K562 (cell line): ENCODE measurements around the gene UROD. TPM values are rescaled to one million over a fixed set of nuclear protein-coding genes. Genes with fewer than 3 reads are reported as not detected.

Experiments
- CBFA2T2 ChIP-seq: fragments of 450-650 bp; conservative IDR thresholded peaks from 2 replicates; pipeline ENCODE4 v1.6.1; 2017; ENCODE audit warnings: mild to moderate bottlenecking
- CXXC5 ChIP-seq: fragments of 250-450 bp; sonication (Bioruptor Pico); IDR thresholded peaks from 2 replicates; pipeline ENCODE4 v1.8.0; 2022; ENCODE audit warnings: inconsistent platforms, mild to moderate bottlenecking, moderate library complexity
- ERF ChIP-seq: fragments of 450-650 bp; formaldehyde crosslinking; IDR thresholded peaks from 2 replicates; pipeline ENCODE4 v1.4.0; 2020; ENCODE audit warnings: mild to moderate bottlenecking, mixed read lengths
- SIN3B ChIP-seq: fragments of 450-650 bp; IDR thresholded peaks from 2 replicates; pipeline ENCODE4 v1.6.1; 2017; ENCODE audit warnings: low read depth, mild to moderate bottlenecking, moderate library complexity
- TGIF2 ChIP-seq: sonication (generic); formaldehyde crosslinking; IDR thresholded peaks from 2 replicates; pipeline ENCODE4 v1.8.1; 2022; ENCODE audit warnings: mild to moderate bottlenecking, missing genetic modification reagents, moderate library complexity
- ZKSCAN8 ChIP-seq: fragments of 200-800 bp; sonication (Bioruptor generic); IDR thresholded peaks from 2 replicates; pipeline ENCODE4 v1.6.1; 2016; ENCODE audit warnings: missing genetic modification characterization, missing compliant biosample characterization
- ZNF224 ChIP-seq: sonication (generic); formaldehyde crosslinking; IDR thresholded peaks from 2 replicates; pipeline ENCODE4 v1.8.0; 2022; ENCODE audit warnings: mild to moderate bottlenecking, missing genetic modification reagents
- polyA plus RNA-seq, 8 experiments: library from polyadenylated mRNA; depleted of rRNA in 4 of 8; stranded (reverse) in 5 of 8; unstranded in 3 of 8; fragments of >200 nt; fragmentation: Nextera tagmentation in 2 of 8; fragmentation: Illumina TruSeq in 1 of 8; extraction: Ambion mirVana in 2 of 8; extraction: Trizol in 1 of 8; gene quantifications; 2 replicates each; pipeline versions ENCODE4 v1.2.1 to v1.2.3, GENCODE V29; 2011 to 2014; ENCODE audit warnings: inconsistent platforms in 1 of 8, missing spikeins in 1 of 8
- total RNA-seq, 7 experiments: library from RNA; depleted of rRNA in 6 of 7; stranded (reverse); fragments of >200 nt in 6 of 7; fragmentation: Illumina TruSeq in 2 of 7; extraction: Trizol in 2 of 7; gene quantifications; 2 replicates each; pipeline versions ENCODE4 v1.2.1 to v1.2.3, GENCODE V29; 2011 to 2021; ENCODE audit warnings: low replicate concordance in 1 of 7
- TF ChIP-seq, protein P1 (sequence below): fragments of 450-650 bp; IDR thresholded peaks from 2 replicates; pipeline ENCODE4 v1.6.1; 2017; ENCODE audit warnings: antibody characterized with exemption, mild to moderate bottlenecking
- TF ChIP-seq, protein P2 (sequence below): sonication (generic); formaldehyde crosslinking; IDR thresholded peaks from 2 replicates; pipeline ENCODE4 v1.8.0; 2023; ENCODE audit warnings: missing genetic modification reagents, mild to moderate bottlenecking, borderline replicate concordance
- TF ChIP-seq, protein P3 (sequence below), 3 experiments: fragments of 200-800 bp in 1 of 3; fragments of 250-450 bp in 1 of 3; fragments of 450-650 bp in 1 of 3; sonication (Bioruptor Pico) in 1 of 3; sonication (Bioruptor generic) in 1 of 3; formaldehyde crosslinking in 1 of 3; IDR thresholded peaks; 2 replicates each; pipeline versions ENCODE4 v1.6.1 to v1.8.0; 2016 to 2022; ENCODE audit warnings: mild to moderate bottlenecking in 2 of 3, missing genetic modification characterization in 2 of 3, missing compliant biosample characterization in 1 of 3, moderate library complexity in 1 of 3
- TF ChIP-seq, protein P4 (sequence below): sonication (generic); formaldehyde crosslinking; IDR thresholded peaks from 2 replicates; pipeline ENCODE4 v1.8.1; 2023; ENCODE audit warnings: mild to moderate bottlenecking, missing genetic modification reagents

UROD gene
- total and polyA plus RNA-seq, 9 of the 15 experiments (the other 6 are each of a cell fraction or from before 2014, with no cell fraction given), result 533 to 2,933 (median 1,100) TPM

DNA sequence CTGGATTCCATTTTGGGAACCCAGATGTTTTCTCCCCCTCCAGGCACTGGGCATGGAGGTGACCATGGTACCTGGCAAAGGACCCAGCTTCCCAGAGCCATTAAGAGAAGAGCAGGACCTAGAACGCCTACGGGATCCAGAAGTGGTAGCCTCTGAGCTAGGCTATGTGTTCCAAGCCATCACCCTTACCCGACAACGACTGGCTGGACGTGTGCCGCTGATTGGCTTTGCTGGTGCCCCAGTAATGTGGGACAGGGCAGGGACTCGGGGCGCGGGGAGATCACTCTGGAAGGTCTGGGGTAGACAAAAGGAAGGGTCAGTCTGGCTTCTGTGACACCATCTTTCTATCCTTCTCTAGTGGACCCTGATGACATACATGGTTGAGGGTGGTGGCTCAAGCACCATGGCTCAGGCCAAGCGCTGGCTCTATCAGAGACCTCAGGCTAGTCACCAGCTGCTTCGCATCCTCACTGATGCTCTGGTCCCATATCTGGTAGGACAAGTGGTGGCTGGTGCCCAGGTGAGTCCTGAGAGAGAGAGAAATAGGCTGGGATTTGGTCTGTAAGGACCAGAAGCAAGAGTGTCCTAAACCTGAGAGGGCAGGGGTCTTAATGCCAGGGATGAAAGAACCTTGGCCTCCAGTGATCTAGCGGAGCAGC, 1.6 kb downstream of the UROD start (continued):
- TF ChIP-seq, protein P1, sequence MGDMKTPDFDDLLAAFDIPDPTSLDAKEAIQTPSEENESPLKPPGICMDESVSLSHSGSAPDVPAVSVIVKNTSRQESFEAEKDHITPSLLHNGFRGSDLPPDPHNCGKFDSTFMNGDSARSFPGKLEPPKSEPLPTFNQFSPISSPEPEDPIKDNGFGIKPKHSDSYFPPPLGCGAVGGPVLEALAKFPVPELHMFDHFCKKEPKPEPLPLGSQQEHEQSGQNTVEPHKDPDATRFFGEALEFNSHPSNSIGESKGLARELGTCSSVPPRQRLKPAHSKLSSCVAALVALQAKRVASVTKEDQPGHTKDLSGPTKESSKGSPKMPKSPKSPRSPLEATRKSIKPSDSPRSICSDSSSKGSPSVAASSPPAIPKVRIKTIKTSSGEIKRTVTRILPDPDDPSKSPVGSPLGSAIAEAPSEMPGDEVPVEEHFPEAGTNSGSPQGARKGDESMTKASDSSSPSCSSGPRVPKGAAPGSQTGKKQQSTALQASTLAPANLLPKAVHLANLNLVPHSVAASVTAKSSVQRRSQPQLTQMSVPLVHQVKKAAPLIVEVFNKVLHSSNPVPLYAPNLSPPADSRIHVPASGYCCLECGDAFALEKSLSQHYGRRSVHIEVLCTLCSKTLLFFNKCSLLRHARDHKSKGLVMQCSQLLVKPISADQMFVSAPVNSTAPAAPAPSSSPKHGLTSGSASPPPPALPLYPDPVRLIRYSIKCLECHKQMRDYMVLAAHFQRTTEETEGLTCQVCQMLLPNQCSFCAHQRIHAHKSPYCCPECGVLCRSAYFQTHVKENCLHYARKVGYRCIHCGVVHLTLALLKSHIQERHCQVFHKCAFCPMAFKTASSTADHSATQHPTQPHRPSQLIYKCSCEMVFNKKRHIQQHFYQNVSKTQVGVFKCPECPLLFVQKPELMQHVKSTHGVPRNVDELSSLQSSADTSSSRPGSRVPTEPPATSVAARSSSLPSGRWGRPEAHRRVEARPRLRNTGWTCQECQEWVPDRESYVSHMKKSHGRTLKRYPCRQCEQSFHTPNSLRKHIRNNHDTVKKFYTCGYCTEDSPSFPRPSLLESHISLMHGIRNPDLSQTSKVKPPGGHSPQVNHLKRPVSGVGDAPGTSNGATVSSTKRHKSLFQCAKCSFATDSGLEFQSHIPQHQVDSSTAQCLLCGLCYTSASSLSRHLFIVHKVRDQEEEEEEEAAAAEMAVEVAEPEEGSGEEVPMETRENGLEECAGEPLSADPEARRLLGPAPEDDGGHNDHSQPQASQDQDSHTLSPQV, result peak; percentile 47
- TF ChIP-seq SIN3B, result no peak
- TF ChIP-seq, protein P2, sequence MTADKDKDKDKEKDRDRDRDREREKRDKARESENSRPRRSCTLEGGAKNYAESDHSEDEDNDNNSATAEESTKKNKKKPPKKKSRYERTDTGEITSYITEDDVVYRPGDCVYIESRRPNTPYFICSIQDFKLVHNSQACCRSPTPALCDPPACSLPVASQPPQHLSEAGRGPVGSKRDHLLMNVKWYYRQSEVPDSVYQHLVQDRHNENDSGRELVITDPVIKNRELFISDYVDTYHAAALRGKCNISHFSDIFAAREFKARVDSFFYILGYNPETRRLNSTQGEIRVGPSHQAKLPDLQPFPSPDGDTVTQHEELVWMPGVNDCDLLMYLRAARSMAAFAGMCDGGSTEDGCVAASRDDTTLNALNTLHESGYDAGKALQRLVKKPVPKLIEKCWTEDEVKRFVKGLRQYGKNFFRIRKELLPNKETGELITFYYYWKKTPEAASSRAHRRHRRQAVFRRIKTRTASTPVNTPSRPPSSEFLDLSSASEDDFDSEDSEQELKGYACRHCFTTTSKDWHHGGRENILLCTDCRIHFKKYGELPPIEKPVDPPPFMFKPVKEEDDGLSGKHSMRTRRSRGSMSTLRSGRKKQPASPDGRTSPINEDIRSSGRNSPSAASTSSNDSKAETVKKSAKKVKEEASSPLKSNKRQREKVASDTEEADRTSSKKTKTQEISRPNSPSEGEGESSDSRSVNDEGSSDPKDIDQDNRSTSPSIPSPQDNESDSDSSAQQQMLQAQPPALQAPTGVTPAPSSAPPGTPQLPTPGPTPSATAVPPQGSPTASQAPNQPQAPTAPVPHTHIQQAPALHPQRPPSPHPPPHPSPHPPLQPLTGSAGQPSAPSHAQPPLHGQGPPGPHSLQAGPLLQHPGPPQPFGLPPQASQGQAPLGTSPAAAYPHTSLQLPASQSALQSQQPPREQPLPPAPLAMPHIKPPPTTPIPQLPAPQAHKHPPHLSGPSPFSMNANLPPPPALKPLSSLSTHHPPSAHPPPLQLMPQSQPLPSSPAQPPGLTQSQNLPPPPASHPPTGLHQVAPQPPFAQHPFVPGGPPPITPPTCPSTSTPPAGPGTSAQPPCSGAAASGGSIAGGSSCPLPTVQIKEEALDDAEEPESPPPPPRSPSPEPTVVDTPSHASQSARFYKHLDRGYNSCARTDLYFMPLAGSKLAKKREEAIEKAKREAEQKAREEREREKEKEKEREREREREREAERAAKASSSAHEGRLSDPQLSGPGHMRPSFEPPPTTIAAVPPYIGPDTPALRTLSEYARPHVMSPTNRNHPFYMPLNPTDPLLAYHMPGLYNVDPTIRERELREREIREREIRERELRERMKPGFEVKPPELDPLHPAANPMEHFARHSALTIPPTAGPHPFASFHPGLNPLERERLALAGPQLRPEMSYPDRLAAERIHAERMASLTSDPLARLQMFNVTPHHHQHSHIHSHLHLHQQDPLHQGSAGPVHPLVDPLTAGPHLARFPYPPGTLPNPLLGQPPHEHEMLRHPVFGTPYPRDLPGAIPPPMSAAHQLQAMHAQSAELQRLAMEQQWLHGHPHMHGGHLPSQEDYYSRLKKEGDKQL (CRISPR knock-in tag), result no peak
- TF ChIP-seq, protein P3, sequence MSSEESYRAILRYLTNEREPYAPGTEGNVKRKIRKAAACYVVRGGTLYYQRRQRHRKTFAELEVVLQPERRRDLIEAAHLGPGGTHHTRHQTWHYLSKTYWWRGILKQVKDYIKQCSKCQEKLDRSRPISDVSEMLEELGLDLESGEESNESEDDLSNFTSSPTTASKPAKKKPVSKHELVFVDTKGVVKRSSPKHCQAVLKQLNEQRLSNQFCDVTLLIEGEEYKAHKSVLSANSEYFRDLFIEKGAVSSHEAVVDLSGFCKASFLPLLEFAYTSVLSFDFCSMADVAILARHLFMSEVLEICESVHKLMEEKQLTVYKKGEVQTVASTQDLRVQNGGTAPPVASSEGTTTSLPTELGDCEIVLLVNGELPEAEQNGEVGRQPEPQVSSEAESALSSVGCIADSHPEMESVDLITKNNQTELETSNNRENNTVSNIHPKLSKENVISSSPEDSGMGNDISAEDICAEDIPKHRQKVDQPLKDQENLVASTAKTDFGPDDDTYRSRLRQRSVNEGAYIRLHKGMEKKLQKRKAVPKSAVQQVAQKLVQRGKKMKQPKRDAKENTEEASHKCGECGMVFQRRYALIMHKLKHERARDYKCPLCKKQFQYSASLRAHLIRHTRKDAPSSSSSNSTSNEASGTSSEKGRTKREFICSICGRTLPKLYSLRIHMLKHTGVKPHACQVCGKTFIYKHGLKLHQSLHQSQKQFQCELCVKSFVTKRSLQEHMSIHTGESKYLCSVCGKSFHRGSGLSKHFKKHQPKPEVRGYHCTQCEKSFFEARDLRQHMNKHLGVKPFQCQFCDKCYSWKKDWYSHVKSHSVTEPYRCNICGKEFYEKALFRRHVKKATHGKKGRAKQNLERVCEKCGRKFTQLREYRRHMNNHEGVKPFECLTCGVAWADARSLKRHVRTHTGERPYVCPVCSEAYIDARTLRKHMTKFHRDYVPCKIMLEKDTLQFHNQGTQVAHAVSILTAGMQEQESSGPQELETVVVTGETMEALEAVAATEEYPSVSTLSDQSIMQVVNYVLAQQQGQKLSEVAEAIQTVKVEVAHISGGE (CRISPR knock-in tag; IDR thresholded peaks at IDR 0.05), result peak in 1 of 3 experiments; percentile 3; a peak in 1 of 6 replicates
- no peak for TF ChIP-seq ERF
- TF ChIP-seq TGIF2 (CRISPR knock-in tag), result no peak
- TF ChIP-seq ZKSCAN8, result 0 out of 2 replicates have a peak, but pooled peaks have one; percentile 26
- TF ChIP-seq CXXC5 (CRISPR knock-in tag), result 0 out of 2 replicates have a peak, but pooled peaks have one; percentile 5
- no peak for TF ChIP-seq CBFA2T2
- 0 out of 2 replicates have a peak, but pooled peaks have one; percentile 22 for TF ChIP-seq ZNF224
- TF ChIP-seq, protein P4, sequence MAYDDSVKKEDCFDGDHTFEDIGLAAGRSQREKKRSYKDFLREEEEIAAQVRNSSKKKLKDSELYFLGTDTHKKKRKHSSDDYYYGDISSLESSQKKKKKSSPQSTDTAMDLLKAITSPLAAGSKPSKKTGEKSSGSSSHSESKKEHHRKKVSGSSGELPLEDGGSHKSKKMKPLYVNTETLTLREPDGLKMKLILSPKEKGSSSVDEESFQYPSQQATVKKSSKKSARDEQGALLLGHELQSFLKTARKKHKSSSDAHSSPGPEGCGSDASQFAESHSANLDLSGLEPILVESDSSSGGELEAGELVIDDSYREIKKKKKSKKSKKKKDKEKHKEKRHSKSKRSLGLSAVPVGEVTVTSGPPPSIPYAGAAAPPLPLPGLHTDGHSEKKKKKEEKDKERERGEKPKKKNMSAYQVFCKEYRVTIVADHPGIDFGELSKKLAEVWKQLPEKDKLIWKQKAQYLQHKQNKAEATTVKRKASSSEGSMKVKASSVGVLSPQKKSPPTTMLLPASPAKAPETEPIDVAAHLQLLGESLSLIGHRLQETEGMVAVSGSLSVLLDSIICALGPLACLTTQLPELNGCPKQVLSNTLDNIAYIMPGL (CRISPR knock-in tag), result no peak
